H9 (cell line): Measurements from ENCODE around the gene PFKL. TPM values are rescaled to one million over a fixed set of nuclear protein-coding genes. Genes with fewer than 3 reads are reported as not detected.

Experiments used
- DNase-seq: peaks from one replicate; pipeline ENCODE4 v3.0.0-alpha.2; 2017
- H2AFZ ChIP-seq: one replicate; pipeline ENCODE4 v1.6.1; 2013; ENCODE audit warnings: mild to moderate bottlenecking, low read length, control low read depth, moderate library complexity
- H2AK5ac ChIP-seq: 2 replicates; pipeline ENCODE4 v1.6.1; 2013; ENCODE audit warnings: low read length, control low read depth, mixed read lengths; ENCODE audit not compliant: insufficient read length
- H2BK120ac ChIP-seq: one replicate; pipeline ENCODE4 v1.6.1; 2013; ENCODE audit warnings: low read depth, mild to moderate bottlenecking, low read length, control low read depth, inconsistent platforms; ENCODE audit not compliant: poor library complexity, severe bottlenecking
- H2BK12ac ChIP-seq: 2 replicates; pipeline ENCODE4 v1.6.1; 2013; ENCODE audit warnings: low read length, control low read depth, mixed read lengths, low read depth; ENCODE audit not compliant: insufficient read length
- H2BK15ac ChIP-seq: 2 replicates; pipeline ENCODE4 v1.6.1; 2013; ENCODE audit warnings: low read depth, low read length, control low read depth
- H2BK20ac ChIP-seq: one replicate; pipeline ENCODE4 v1.6.1; 2013; ENCODE audit warnings: low read depth, mild to moderate bottlenecking, low read length, control low read depth, inconsistent platforms; ENCODE audit not compliant: poor library complexity, severe bottlenecking
- H2BK5ac ChIP-seq: 2 replicates; pipeline ENCODE4 v1.6.1; 2013; ENCODE audit warnings: low read length, control low read depth, mixed read lengths; ENCODE audit not compliant: insufficient read length
- H3K14ac ChIP-seq: 2 replicates; pipeline ENCODE4 v1.6.1; 2013; ENCODE audit warnings: low read length, control low read depth; ENCODE audit not compliant: insufficient read depth
- H3K18ac ChIP-seq: 2 replicates; pipeline ENCODE4 v1.6.1; 2013; ENCODE audit warnings: low read depth, mild to moderate bottlenecking, mixed read lengths, low read length, control low read depth; ENCODE audit not compliant: insufficient read length
- H3K23ac ChIP-seq: 2 replicates; pipeline ENCODE4 v1.6.1; 2013; ENCODE audit warnings: low read length, control low read depth, mixed read lengths, low read depth; ENCODE audit not compliant: insufficient read length
- H3K23me2 ChIP-seq: 2 replicates; pipeline ENCODE4 v1.6.1; 2013; ENCODE audit warnings: low read depth, mild to moderate bottlenecking, mixed read lengths, low read length, control low read depth; ENCODE audit not compliant: insufficient read length, poor library complexity, severe bottlenecking
- H3K27ac ChIP-seq: 2 replicates; pipeline ENCODE4 v1.5.1; 2013; ENCODE audit warnings: low read length, control low read depth, mixed read lengths, low read depth; ENCODE audit not compliant: insufficient read length
- H3K27me3 ChIP-seq: 2 replicates; pipeline ENCODE4 v1.6.1; 2013; ENCODE audit warnings: low read length, control low read depth, inconsistent platforms; ENCODE audit not compliant: insufficient read depth
- H3K4ac ChIP-seq: 2 replicates; pipeline ENCODE4 v1.6.1; 2013; ENCODE audit warnings: low read depth, mild to moderate bottlenecking, control low read depth, inconsistent platforms, low read length, moderate library complexity
- H3K4me1 ChIP-seq: 2 replicates; pipeline ENCODE4 v1.6.1; 2013; ENCODE audit warnings: low read length, control low read depth, inconsistent platforms; ENCODE audit not compliant: insufficient read depth
- H3K4me2 ChIP-seq: 2 replicates; pipeline ENCODE4 v1.6.1; 2013; ENCODE audit warnings: low read length, control low read depth, mixed read lengths; ENCODE audit not compliant: insufficient read length, insufficient read depth
- H3K56ac ChIP-seq: 2 replicates; pipeline ENCODE4 v1.6.1; 2013; ENCODE audit warnings: low read depth, mild to moderate bottlenecking, mixed read lengths, low read length, control low read depth; ENCODE audit not compliant: insufficient read length
- H3K79me1 ChIP-seq: 2 replicates; pipeline ENCODE4 v1.6.1; 2013; ENCODE audit warnings: low read depth, mild to moderate bottlenecking, moderate library complexity, low read length, control low read depth, inconsistent platforms; ENCODE audit not compliant: insufficient read depth, poor library complexity, severe bottlenecking
- H3K79me2 ChIP-seq: 2 replicates; pipeline ENCODE4 v1.6.1; 2013; ENCODE audit warnings: low read length, control low read depth, inconsistent platforms; ENCODE audit not compliant: insufficient read depth
- H3K9ac ChIP-seq: 2 replicates; pipeline ENCODE4 v1.6.1; 2013; ENCODE audit warnings: low read length, control low read depth, mixed read lengths; ENCODE audit not compliant: insufficient read length; ENCODE audit errors: extremely low read depth
- H3K9me3 ChIP-seq: one replicate; pipeline ENCODE4 v1.6.1; 2013; ENCODE audit warnings: low read depth, low read length, inconsistent platforms; ENCODE audit not compliant: control insufficient read depth
- H3T11ph ChIP-seq: one replicate; pipeline ENCODE4 v1.6.1; 2013; ENCODE audit warnings: mild to moderate bottlenecking, low read length, control low read depth, inconsistent platforms
- H4K20me1 ChIP-seq: one replicate; pipeline ENCODE4 v1.6.1; 2013; ENCODE audit not compliant: control insufficient read depth, insufficient read length, insufficient read depth
- H4K5ac ChIP-seq: 2 replicates; pipeline ENCODE4 v1.6.1; 2013; ENCODE audit warnings: low read depth, mild to moderate bottlenecking, mixed read lengths, low read length, control low read depth; ENCODE audit not compliant: insufficient read length
- H4K8ac ChIP-seq: replicated peaks from 2 replicates; pipeline ENCODE4 v1.6.1; 2013; ENCODE audit warnings: low read length, control low read depth, mixed read lengths, low read depth; ENCODE audit not compliant: insufficient read length
- H4K91ac ChIP-seq: 2 replicates; pipeline ENCODE4 v1.6.1; 2013; ENCODE audit warnings: low read depth, mild to moderate bottlenecking, moderate library complexity, mixed read lengths, low read length, control low read depth; ENCODE audit not compliant: insufficient read length
- H3K27ac Mint-ChIP-seq, 3 experiments: 2 replicates in 2 of 3; 3 replicates in 1 of 3; pipeline ENCODE4 v1.8.0; 2020 to 2021; ENCODE audit warnings: mixed read lengths in 3 of 3, mild to moderate bottlenecking in 1 of 3, moderate library complexity in 1 of 3
- H3K27me3 Mint-ChIP-seq: 2 replicates; pipeline ENCODE4 v1.8.0; 2021; ENCODE audit warnings: low read depth, mild to moderate bottlenecking, moderate library complexity, mixed read lengths
- H3K36me3 Mint-ChIP-seq, 3 experiments: 2 replicates in 2 of 3; 3 replicates in 1 of 3; pipeline ENCODE4 v1.8.0; 2020 to 2021; ENCODE audit warnings: low read depth in 3 of 3, mixed read lengths in 3 of 3; ENCODE audit not compliant: insufficient read depth in 1 of 3
- H3K4me1 Mint-ChIP-seq, 2 experiments: 2 replicates each; pipeline ENCODE4 v1.8.0; 2020; ENCODE audit warnings: mixed read lengths in 2 of 2
- H3K4me3 Mint-ChIP-seq, 2 experiments: 2 replicates in 1 of 2; 3 replicates in 1 of 2; pipeline ENCODE4 v1.8.0; 2020 to 2021; ENCODE audit warnings: mild to moderate bottlenecking in 2 of 2, mixed read lengths in 2 of 2, moderate library complexity in 1 of 2
- H3K9me3 Mint-ChIP-seq, 2 experiments: 2 replicates in 1 of 2; 3 replicates in 1 of 2; pipeline ENCODE4 v1.8.0; 2020; ENCODE audit warnings: mild to moderate bottlenecking in 2 of 2, mixed read lengths in 2 of 2, moderate library complexity in 1 of 2
- WGBS: extraction: QIAGEN DNeasy Blood & Tissue Kit; methylation state at CpG from one replicate; pipeline ENCODE4 v1.1.7; 2013; ENCODE audit warnings: missing lambda C conversion rate, low lambda C conversion rate, mixed read lengths; ENCODE audit not compliant: insufficient read length; ENCODE audit errors: extremely low coverage; 5-methylcytosine and 5-hydroxymethylcytosine counted together
- total RNA-seq: library from RNA; stranded (reverse); gene quantifications from 2 replicates; pipeline ENCODE4 v1.2.1, GENCODE V29; 2021
- TF ChIP-seq, protein P1 (sequence below): fragments of 200-600 bp; sonication (generic); conservative IDR thresholded peaks from 3 replicates; pipeline ENCODE4 v1.8.0; 2021; ENCODE audit warnings: antibody characterized with exemption, mild to moderate bottlenecking

The PFKL gene
- total RNA-seq, 1 experiment from 2014 or later, result 107 TPM

DNA sequence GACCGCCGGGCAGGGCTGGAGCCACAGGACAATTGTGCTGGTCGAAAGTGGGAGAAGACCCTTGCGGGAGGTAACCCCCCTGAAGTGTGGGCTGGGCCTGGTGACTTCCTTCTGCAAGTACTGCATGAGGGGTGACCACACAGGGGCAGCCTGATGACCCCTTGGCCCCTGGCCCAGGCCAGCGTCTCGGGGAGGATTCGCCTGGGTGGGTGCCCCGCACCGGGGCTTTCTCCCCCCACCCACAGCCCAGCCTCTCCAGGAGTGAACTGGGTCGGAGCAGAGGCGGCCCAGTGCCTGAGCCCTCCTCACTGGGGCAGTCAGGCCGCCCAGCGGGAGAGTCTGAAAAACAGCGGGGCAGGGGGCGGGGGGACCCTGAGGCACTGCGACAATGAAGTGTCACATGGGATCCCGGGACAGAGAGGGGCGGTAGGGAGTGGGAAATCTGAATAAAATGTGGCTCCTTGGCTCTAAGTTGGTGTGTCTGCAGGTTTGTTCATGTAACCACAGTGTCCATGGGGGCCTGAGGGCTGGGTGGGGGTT is 36.6 kb upstream of the PFKL start:
- no CpG with 5 or more reads among the region's 18 CpGs for WGBS
- TF ChIP-seq, protein P1, sequence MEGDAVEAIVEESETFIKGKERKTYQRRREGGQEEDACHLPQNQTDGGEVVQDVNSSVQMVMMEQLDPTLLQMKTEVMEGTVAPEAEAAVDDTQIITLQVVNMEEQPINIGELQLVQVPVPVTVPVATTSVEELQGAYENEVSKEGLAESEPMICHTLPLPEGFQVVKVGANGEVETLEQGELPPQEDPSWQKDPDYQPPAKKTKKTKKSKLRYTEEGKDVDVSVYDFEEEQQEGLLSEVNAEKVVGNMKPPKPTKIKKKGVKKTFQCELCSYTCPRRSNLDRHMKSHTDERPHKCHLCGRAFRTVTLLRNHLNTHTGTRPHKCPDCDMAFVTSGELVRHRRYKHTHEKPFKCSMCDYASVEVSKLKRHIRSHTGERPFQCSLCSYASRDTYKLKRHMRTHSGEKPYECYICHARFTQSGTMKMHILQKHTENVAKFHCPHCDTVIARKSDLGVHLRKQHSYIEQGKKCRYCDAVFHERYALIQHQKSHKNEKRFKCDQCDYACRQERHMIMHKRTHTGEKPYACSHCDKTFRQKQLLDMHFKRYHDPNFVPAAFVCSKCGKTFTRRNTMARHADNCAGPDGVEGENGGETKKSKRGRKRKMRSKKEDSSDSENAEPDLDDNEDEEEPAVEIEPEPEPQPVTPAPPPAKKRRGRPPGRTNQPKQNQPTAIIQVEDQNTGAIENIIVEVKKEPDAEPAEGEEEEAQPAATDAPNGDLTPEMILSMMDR, result no peak
- no peak overlapping the region for H2BK5ac ChIP-seq
- DNase-seq, result peak; percentile 58
- H3K23me2 ChIP-seq, result no peaks in the 10 kb centered on the region
- no peaks in the 10 kb centered on the region; the same call in 1 of the 2 replicates for H3K4me1 ChIP-seq
- no peak overlapping the region for H3K23ac ChIP-seq
- H3K18ac ChIP-seq, result no peak overlapping the region
- H3K14ac ChIP-seq, result no peak overlapping the region; the same call in 1 of the 2 replicates
- no peak overlapping the region for H4K5ac ChIP-seq
- no peak overlapping the region for H4K8ac ChIP-seq
- Mint-ChIP-seq H3K36me3 (no peaks in the 10 kb centered on the region; a peak in 1 of 7 replicates), H3K4me1 (peaks cover 5 to 8% of the 10 kb centered on the region in 2 experiments), H3K27me3 (peaks cover 8% of the 10 kb centered on the region), H3K9me3 (no peaks in the 10 kb centered on the region), H3K27ac (peak overlapping the region in 1 of 3 experiments; percentile 77; a peak in 2 of 7 replicates), H3K4me3 (no peak overlapping the region)
- H3K9me3 ChIP-seq, result no peaks in the 10 kb centered on the region
- H2AK5ac ChIP-seq, result no peak overlapping the region
- H3K79me1 ChIP-seq, result no peaks in the 10 kb centered on the region
- H4K91ac ChIP-seq, result no peak overlapping the region
- no peak overlapping the region for H2BK20ac ChIP-seq
- no peak overlapping the region for H3K4ac ChIP-seq
- no peaks in the 10 kb centered on the region for H4K20me1 ChIP-seq
- H2BK15ac ChIP-seq, result no peak overlapping the region
- no peak overlapping the region for H3T11ph ChIP-seq
- H3K56ac ChIP-seq, result no peak overlapping the region
- H2BK120ac ChIP-seq, result no peak overlapping the region
- no peak overlapping the region for H3K4me2 ChIP-seq
- no peak overlapping the region for H2AFZ ChIP-seq
- no peak overlapping the region for H2BK12ac ChIP-seq
- no peaks in the 10 kb centered on the region for H3K79me2 ChIP-seq
- no peak overlapping the region for H3K27ac ChIP-seq
- H3K27me3 ChIP-seq, result no peaks in the 10 kb centered on the region
- H3K9ac ChIP-seq, result no peak overlapping the region
